SHP77 (cell line): ENCODE data around the gene FASTK.

ENCODE experiments used
- DNase-seq, 2 experiments: peaks; one replicate each; lab custom pipeline; 2025; lab: John Stamatoyannopoulos, UW

The FASTK gene

DNA sequence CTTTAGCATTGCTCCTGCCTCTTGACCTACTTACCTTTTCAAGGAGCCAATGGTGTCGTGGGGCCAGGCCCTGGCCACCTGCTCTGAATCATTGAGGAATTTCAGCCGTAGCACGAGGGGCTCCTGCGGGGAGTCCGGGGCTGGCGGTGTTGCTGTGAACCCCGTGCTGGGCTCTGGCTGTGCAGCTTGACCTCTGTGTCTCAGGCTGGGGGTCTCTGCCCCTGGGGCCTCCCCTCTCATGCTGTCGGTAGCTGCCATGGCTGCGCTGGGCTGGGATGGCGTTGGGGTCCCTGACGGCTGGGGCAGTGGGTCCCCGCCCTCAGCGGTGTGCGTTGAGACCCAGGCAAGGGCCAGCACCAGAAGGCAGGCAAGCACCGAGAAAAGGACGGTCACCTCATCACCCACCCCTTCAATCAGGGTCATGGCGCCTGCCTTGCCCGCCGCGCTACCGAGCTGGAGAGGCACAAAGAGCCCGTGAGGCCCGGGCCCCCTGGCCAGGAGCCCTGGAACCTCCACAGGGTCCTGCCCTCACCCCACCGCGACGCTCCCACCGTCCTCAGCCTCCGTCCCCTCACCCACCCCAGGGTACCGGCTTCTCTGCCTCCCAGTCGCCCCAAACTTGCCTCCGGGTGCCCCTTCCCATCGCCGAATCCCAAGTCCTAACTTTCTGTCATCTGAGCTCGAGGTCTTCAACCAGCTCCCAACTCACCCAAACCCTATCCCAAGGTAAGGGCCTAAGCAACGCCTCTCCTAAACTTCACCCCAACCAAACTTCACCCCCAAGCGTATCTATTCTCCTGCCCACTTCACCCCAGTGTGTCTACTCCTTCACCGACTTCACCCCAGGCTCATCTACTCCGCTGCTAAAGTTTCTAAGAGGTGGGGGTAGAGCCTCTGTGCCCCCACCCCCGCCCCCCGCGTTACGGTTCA, 1.8 kb upstream of the FASTK start:
- DNase-seq = no peak

DNA sequence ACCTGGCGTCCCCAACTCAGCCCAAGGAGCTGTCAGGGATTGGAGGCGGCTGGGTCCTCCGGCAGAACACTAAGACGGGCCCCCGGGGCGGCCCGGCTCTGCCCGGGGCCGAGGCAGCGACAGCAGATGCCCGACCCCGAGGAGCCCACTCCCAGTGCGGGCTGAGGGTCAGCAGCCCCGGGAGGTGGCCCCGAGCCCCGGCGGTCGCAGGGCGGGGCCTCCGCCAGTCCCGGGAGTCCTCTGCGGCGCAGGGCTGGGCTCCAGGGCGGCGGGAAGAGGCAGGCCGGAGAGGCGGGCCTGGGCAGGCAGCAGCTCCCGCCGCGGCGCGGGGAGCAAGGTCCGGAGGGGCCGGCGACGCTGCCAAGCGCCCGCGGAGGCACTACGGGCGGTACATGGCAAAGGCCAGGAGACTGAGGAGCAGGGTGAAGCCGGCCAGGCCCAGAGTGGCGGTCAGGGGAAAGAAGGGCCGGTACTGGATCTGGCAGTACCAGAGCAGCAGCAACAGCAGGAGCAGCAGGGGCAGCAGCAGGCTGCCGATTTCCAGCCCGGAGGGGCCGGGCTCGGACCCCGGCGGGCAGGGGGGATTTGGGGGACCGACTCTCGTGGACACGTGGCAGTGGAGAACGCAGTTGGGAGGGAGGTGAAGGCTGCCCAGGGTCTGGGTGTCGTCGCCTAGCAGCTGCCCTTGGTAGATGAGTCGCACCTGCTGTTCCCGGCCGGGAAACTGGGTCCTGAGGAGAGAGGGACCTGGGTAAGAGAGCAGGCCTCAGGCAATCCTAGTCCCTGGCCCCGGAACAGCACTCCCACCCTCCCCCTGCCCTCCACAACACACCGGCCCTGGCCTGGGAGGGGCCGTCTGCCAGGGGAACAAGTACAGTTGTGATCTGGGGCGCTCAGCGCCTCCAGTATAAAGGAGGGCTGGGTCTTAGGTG, 827 bp upstream of the FASTK start:
- peak; percentile 22 to 58 for DNase-seq

DNA sequence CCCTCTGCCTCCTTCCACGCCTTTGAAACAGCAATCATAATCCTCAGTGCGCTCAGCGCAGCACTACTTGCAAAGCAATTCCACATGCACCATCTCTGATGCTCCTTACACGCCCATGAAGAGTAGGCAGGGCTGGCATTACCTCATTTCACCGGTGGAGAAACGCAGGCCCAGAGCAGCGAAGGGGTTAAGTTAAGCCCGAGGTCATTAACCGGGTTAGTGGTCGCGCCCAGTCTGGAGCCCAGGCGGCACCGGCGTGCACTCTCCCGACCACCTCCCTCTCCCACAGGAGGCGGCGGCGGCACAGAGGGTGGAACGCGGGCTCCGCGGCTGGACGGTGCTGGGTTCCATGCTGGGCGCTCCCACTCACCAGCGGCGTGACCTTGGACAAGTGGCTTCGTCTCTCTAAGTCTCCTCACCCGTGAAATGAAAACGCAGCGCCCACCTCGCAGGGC, 515 bp downstream of the FASTK start:
- no peak for DNase-seq

DNA sequence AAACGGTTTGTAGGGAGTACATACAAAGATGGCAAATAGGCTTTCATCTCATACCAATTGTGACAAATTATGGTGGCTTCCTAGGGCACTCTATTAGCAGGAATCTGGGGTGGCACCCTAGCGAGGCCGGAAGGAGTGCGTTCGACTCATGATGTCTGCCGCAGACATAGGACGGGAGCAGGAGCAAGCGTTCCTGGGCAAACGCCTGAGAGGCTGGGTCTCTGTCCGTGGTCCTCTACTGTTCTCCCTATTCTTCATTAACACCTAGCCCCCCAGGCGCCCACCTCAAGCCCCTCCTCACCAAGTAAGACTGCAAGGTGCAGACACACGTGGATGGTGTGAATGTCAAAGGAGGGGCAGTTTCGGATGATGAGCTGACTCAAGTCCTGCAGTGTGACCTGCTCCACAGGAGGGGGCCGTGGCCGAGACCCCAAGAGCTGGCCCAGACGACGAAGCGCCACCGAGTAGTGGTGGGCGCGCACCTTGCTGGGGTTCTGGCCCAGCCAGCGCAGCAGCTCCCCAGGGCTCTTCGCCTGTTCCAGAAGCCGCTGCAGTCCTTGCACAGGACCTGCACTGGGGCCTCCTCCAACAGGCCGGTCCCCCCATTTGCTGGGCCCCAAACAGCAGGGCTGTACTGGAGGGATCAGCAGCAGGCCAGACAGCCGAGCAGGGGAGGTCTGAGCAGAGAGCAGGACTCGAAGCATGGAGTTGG, 1.3 kb downstream of the FASTK start:
- DNase-seq = no peak

DNA sequence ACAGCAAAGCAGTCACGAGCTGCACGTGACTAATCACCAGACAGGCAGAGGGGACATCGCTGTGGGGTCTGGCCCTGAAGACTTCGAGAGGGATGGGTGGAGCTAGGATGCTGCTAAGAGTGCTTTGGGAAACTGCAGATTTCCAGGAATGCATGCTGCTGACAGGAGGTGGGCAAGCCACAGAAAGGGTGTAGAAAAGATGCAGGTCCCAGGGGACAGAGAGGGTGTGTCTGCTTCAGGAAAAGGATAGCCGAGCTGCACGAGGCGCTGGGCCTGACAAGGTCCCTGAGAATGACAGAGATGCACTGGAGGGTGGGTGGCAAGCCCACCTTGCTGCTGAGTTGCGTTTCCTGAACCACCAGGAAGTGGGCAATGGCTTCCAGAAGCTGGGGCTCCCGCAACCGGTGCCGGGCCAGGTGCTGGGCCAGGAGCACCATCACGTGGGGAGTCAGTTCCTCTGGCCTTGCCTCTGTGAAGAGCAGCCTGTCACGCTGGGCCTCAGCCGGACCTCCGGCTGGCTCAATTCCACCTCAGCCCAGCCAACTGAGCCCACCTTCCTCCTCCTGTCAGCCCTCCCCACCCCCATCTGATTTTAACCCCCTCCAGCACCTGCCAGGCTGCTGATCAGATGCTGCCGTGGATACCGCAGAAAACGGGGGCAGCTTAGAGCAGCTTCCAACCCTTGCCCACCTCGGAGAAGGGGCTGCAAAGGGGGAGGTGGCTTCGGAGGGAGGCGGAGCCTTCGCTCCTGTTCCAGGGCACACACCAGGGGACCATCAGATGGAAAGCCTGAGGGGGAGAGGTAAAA, 2.2 kb downstream of the FASTK start:
- DNase-seq = no peak

DNA sequence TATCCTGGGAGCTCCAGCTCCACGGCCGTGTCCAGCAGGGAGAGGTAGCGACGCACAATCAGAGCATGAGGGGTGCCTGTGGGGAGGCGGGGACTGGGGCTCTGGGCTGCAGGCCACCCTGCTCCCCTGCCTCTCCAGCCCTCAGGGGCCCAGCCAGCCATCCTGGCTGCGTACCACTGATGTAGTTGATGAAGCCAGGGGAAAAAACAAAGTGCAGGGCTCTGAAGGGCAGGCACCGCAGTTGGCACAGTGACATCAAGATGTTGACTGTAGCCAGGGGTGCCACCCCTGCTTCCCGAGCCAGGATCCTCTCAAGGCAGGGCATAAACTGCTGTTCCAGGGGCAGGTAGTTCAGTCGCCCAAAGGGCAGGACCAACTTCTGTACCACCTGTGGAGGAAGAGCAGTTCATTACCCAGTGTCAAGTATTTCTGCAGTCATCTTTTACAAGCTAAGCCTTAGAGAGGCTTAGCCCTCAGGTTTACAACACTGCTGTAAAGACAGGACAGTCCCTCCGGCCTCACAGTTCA, 2.8 kb downstream of the FASTK start:
- DNase-seq = no peak

DNA sequence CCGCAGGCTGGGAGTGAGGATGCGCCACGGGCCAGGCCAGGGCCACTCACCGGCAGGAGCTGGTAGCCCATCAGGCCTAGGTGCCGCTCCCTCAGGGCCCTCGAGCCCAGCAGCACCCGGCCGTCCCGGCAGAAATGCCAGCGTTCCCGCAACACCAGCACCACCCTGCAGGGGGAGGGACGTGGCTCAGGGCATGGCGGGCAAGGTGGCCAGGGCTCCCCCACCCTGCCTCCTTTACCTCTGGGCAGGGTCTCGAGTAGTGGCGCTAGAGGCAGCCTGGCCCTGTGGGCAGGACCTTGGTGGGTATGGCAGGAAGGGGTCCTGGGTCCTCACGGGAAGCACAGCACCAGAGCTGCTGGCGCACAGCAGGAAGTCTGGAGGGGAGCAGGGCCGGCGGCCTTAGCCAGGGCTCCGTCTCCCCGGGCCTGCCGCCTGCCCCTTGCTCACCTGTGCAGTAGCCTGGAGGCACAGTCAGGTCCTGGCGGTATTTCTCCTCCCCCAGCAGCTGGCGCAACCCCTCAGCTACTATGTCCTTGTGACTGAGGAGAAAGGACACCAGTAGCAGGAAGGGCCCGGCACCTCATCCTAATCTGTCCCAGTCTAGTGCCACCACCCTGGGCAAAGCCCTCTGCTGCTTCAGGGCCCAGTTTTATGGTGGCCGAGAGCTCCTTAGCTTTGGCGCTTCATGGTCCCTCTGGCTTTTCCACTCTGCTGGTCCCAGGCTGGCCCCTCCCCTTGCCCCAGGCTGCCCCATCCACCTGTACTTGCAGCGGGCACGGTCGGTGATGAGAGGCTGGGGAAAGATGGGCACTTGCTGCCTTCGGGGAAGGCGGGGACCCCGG, 3.5 kb downstream of the FASTK start:
- DNase-seq = no peak

DNA sequence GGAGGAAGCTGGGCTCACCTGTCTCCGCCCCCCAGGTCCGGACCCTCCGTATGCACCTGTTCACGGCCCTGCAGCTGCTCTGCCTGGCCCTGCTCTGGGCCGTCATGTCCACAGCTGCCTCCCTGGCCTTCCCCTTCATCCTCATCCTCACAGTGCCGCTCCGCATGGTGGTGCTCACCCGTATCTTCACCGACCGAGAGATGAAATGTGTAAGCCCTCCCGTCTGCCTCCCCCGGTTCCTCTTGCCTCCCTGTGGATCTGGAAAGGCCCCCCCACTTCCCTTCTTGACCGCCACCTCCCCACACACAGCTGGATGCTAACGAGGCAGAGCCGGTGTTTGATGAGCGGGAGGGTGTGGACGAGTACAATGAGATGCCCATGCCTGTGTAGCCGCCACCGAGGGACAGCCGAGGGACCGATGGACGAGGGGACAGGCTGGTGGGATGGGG, 4.6 kb downstream of the FASTK start:
- no peak for DNase-seq

DNA sequence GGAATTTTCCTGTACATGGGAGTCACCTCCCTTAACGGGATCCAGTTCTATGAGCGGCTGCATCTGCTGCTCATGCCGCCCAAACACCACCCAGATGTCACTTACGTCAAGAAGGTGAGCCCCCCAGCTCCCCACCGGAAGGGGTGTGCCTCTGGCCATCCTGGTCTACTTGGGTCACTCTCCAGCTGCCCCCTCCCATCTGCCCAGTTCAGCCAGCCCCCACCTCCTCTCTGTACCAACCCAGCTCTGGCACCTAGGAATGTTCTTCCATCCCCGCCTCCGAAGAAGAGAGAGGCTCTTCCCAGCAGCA, 5.0 kb downstream of the FASTK start:
- DNase-seq = no peak

DNA sequence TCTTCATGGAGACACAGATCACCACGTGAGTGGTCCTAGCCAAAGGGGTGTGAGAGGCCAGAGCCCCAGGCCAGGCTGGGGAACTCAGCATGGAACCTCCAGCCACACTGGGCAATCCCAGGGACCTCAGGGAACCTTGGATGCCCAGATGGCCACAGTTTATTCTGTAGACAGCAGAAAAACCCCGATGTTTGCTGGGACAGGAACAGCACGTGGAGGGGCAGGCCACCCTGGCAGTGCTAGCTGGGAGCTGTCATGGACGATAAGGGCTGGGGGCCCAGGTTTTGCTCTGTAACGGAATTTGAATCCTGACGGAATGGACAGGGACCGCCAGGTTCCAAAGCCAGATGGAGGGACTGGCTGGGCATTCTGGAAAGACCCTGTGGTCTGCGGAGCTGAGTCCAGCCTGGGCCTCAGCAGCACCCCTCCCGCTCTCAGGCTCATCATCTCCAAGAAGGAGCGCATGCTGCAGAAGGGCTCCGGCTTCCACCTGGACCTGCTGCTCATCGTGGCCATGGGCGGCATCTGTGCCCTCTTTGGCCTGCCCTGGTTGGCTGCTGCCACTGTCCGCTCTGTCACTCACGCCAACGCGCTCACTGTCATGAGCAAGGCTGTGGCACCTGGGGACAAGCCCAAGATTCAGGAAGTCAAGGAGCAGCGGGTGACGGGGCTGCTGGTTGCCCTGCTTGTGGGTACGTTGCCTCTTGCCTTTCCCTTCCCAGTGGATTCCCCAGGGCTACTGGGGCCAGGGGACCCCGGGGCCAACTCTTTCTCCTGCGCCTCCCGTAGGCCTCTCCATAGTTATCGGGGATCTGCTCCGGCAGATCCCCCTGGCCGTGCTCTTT, 5.6 kb downstream of the FASTK start:
- DNase-seq = no peak

DNA sequence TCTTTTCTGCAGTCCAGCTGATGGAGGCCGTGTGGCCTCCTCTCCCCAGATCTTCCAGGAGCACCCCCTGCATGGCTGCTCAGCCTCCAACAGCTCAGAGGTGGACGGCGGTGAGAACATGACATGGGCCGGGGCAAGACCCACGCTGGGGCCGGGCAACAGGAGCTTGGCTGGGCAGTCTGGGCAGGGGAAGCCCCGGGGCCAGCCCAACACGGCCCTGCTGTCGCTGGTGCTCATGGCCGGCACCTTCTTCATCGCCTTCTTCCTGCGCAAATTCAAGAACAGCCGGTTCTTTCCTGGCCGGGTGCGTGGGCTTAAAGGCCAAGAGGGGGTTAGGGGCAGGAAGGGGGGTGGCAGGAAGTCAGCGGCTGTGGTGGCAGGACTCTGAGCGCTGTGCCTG, 6.6 kb downstream of the FASTK start:
- no peak for DNase-seq

DNA sequence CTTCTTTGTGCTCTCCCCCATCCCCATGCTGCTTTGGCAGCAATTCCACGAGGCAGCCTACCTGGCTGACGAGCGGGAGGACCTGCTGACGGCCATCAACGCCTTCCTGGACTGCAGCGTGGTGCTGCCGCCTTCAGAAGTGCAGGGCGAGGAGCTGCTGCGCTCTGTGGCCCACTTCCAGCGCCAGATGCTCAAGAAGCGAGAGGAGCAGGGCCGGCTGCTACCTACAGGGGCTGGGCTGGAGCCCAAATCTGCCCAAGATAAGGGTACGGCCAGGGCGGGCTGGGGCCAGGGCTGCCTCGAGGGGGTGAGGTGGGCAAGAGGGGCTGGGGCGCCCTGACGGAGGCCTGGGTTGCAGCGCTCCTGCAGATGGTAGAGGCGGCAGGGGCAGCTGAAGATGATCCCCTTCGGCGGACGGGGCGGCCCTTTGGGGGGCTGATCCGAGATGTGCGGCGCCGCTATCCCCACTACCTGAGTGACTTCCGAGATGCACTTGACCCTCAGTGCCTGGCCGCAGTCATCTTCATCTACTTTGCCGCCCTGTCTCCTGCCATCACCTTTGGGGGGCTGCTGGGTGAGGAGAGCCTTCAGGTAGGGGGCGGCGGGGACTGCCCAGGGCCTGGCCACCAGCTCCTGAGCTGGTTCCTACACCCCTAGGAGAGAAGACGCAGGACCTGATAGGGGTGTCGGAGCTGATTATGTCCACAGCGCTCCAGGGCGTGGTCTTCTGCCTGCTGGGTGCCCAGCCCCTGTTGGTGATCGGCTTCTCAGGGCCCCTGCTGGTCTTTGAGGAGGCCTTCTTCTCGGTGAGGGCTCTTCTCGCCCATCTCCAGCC, 9.4 kb downstream of the FASTK start:
- no peak for DNase-seq

DNA sequence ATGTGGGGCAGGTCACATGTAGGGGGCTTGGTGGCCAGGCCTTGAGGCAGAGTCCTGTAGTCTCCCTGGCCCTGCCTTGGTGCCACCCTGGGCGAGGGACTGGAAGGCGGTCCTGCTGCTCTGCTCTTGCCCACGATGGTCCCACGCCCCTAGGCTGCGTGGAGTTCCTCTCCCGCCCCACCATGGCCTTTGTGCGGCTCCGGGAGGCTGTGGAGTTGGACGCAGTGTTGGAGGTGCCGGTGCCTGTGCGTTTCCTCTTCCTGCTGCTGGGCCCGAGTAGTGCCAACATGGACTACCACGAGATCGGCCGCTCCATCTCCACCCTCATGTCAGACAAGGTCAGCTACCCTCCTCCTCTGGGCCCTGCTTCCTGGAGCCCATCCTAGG, 10.0 kb downstream of the FASTK start:
- DNase-seq = no peak

DNA sequence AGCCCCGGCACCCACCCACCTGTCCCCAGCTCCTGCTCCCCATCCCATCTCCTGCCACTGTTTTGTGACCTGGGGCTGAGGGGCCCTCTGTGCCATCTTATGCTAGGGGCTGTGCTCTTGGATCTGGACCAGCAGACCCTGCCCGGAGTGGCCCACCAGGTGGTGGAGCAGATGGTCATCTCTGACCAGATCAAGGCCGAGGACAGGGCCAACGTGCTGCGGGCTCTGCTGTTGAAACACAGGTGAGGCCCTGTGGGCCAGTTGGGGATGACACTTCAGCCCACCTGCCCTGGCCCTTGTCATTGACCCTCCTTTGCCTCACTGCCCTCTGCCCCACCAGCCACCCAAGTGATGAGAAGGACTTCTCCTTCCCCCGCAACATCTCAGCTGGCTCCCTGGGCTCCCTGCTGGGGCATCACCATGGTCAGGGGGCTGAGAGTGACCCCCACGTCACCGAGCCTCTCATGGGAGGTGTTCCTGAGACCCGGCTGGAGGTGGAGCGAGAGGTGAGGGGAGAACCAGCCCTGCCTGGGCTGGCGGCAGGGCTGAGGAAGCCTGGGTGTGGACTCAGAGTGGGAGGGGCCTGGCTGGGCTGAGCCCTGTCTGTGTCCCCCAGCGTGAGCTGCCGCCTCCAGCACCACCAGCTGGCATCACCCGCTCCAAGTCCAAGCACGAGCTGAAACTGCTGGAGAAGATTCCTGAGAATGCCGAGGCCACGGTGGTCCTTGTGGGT, 10.6 kb downstream of the FASTK start:
- no peak for DNase-seq

DNA sequence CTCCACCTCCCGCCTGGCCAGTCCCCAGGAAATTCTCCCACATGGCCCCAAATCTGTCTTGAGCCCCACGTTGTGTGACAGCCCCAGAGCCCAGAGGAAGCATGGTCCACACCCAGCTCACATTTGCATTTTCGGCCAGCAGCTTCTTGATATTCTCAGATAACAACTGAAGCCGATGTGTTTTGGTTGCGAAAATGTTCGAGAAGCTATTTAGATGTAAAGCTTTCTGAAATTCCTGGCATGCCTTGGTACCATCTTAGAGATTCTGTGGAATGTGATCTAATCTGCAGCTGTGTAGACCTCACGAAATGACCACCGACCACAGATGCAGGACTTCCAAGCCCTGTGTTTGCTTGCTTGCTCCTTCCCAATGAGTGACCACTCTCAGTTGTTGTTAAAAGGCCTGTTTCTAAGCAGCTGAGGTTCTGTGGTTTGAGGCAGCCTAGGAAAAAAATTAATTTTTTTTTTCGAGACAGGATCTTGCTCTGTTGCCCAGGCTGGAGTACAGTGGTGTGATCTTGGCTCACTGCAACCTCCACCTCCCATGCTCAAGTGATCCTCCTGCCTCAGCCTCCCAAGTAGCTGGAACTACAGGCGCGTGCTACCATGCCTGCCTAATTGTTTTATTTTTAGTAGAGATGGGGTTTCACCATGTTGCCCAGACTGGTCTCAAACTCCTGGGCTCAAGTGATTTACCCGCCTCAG, 12.4 kb downstream of the FASTK start:
- DNase-seq = no peak

DNA sequence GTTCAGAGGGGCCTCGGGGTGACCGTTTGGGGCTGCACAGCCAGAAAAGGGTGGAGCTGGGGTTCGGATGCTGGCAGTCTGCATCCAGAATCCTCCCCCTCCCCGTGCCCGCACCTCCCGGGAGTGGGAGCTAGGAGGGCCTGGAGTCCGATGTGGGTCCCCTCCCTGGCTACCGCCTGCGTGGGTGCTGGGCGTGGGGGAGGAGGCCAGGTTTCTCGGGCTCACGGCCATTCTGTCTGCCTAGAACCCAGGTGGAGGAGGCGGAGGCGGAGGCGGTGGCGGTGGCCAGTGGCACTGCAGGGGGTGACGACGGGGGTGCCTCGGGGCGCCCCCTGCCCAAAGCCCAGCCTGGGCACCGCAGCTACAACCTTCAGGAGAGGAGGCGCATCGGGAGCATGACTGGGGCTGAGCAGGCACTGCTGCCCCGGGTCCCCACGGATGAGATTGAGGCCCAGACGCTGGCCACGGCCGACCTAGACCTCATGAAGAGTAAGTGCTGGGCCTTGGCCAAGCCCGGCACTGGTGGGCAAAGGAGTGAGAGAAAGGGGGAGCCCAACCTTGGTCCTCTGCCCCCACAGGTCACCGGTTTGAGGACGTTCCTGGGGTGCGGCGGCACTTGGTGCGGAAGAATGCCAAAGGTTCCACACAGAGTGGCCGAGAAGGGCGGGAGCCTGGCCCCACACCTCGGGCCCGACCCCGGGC, 14.2 kb downstream of the FASTK start:
- no peak for DNase-seq
